KG1 (cell line): ENCODE measurements around the gene RAPH1.

ENCODE experiments used
- DNase-seq: peaks from one replicate; lab custom pipeline; 2025; lab: John Stamatoyannopoulos, UW

The RAPH1 gene

GRCh38 chr2:203360833-203361430 is 174.2 kb downstream of the RAPH1 start:
- DNase-seq = no peak

GRCh38 chr2:203359450-203359849 is 175.7 kb downstream of the RAPH1 start:
- DNase-seq = no peak

- no peak for DNase-seq
Measured at GRCh38 chr2:203354966-203355365, 180.1 kb downstream of the RAPH1 start.

- no peak for DNase-seq
Measured at GRCh38 chr2:203352604-203353255, 182.4 kb downstream of the RAPH1 start.

- no peak for DNase-seq
Measured at GRCh38 chr2:203347375-203347774, 187.7 kb downstream of the RAPH1 start.

- DNase-seq = no peak
Measured at GRCh38 chr2:203346612-203347011, 188.5 kb downstream of the RAPH1 start.

GRCh38 chr2:203344667-203345066 is 190.4 kb downstream of the RAPH1 start:
- DNase-seq = no peak
